Neuronal stem cell (in vitro differentiated cells): ENCODE results near the gene APBB2.

ENCODE experiments used
- DNase-seq: peaks from one replicate; pipeline ENCODE4 v3.0.0-alpha.2; 2013; ENCODE audit warnings: low spot score
- H2AFZ ChIP-seq: one replicate; pipeline ENCODE4 v1.6.1; 2013; ENCODE audit warnings: mild to moderate bottlenecking, low read length, inconsistent platforms
- H2AK5ac ChIP-seq: 2 replicates; pipeline ENCODE4 v1.6.1; 2013; ENCODE audit warnings: low read depth, mild to moderate bottlenecking, inconsistent platforms, low read length, moderate library complexity, mixed read lengths
- H2BK120ac ChIP-seq: 2 replicates; pipeline ENCODE4 v1.6.1; 2013; ENCODE audit warnings: low read depth, mild to moderate bottlenecking, inconsistent platforms, low read length, moderate library complexity, mixed read lengths
- H2BK12ac ChIP-seq: one replicate; pipeline ENCODE4 v1.6.1; 2013; ENCODE audit warnings: low read length, inconsistent platforms
- H2BK15ac ChIP-seq: 2 replicates; pipeline ENCODE4 v1.6.1; 2013; ENCODE audit warnings: mild to moderate bottlenecking, low read length, inconsistent platforms, mixed read lengths
- H2BK5ac ChIP-seq: one replicate; pipeline ENCODE4 v1.6.1; 2013; ENCODE audit warnings: inconsistent platforms, mild to moderate bottlenecking, low read length, moderate library complexity
- H3K14ac ChIP-seq: one replicate; pipeline ENCODE4 v1.6.1; 2013; ENCODE audit warnings: low read length, inconsistent platforms
- H3K18ac ChIP-seq: 2 replicates; pipeline ENCODE4 v1.6.1; 2013; ENCODE audit warnings: low read length, inconsistent platforms
- H3K23ac ChIP-seq: 2 replicates; pipeline ENCODE4 v1.6.1; 2013; ENCODE audit warnings: low read depth, mild to moderate bottlenecking, mixed read lengths, low read length, inconsistent platforms; ENCODE audit not compliant: poor library complexity
- H3K27ac ChIP-seq: replicated peaks from 3 replicates; pipeline ENCODE4 v1.5.1; 2013; ENCODE audit warnings: low read length, inconsistent platforms
- H3K27me3 ChIP-seq, 3 experiments: 2 replicates each; pipeline ENCODE4 v1.6.1; 2013; ENCODE audit warnings: low read length in 3 of 3, mild to moderate bottlenecking in 2 of 3, inconsistent platforms in 1 of 3, low read depth in 1 of 3, mixed read lengths in 1 of 3, moderate library complexity in 1 of 3; ENCODE audit not compliant: control insufficient read depth in 3 of 3, insufficient read depth in 3 of 3
- H3K36me3 ChIP-seq, 2 donors: replicated peaks in 1 of 2; 2 replicates each; pipeline ENCODE4 v1.6.1; 2013; ENCODE audit warnings: low read length in 2 of 2; ENCODE audit not compliant: control insufficient read depth in 2 of 2, insufficient read depth in 2 of 2
- H3K4ac ChIP-seq: 2 replicates; pipeline ENCODE4 v1.6.1; 2013; ENCODE audit warnings: inconsistent platforms, mild to moderate bottlenecking, low read length, moderate library complexity
- H3K4me1 ChIP-seq, 2 donors: 1 replicate in 1 of 2; 2 replicates in 1 of 2; pipeline ENCODE4 v1.6.1; 2013; ENCODE audit warnings: low read length in 2 of 2, low read depth in 1 of 2; ENCODE audit not compliant: control insufficient read depth in 2 of 2, insufficient read depth in 1 of 2
- H3K4me2 ChIP-seq: one replicate; pipeline ENCODE4 v1.6.1; 2013; ENCODE audit warnings: mild to moderate bottlenecking, low read length, inconsistent platforms; ENCODE audit not compliant: insufficient read depth, poor library complexity, severe bottlenecking
- H3K4me3 ChIP-seq, 2 donors: 2 replicates each; pipeline ENCODE4 v1.5.1; 2013; ENCODE audit warnings: low read length in 2 of 2, mild to moderate bottlenecking in 2 of 2, inconsistent platforms in 1 of 2, moderate library complexity in 1 of 2
- H3K79me1 ChIP-seq: one replicate; pipeline ENCODE4 v1.6.1; 2013; ENCODE audit warnings: low read depth, mild to moderate bottlenecking, inconsistent platforms, low read length, moderate library complexity
- H3K9ac ChIP-seq: one replicate; pipeline ENCODE4 v1.6.1; 2013; ENCODE audit warnings: mild to moderate bottlenecking, low read depth, low read length, inconsistent platforms; ENCODE audit not compliant: poor library complexity
- H3K9me3 ChIP-seq, 2 donors: replicated peaks in 1 of 2; 2 replicates each; pipeline versions ENCODE3 to v1.6.1; 2013; ENCODE audit warnings: low read length in 2 of 2, mild to moderate bottlenecking in 2 of 2, inconsistent platforms in 1 of 2, low read depth in 1 of 2, mixed read lengths in 1 of 2, moderate library complexity in 1 of 2; ENCODE audit not compliant: control insufficient read depth in 2 of 2, insufficient read depth in 1 of 2
- H4K8ac ChIP-seq: one replicate; pipeline ENCODE4 v1.6.1; 2013; ENCODE audit warnings: low read depth, mild to moderate bottlenecking, inconsistent platforms, low read length, moderate library complexity
- H4K91ac ChIP-seq: one replicate; pipeline ENCODE4 v1.6.1; 2013; ENCODE audit warnings: low read length, low read depth, mild to moderate bottlenecking, inconsistent platforms; ENCODE audit not compliant: poor library complexity
- whole genome bisulfite sequencing, 2 donors: extraction: QIAGEN DNeasy Blood & Tissue Kit; methylation state at CpG; one replicate each; pipeline ENCODE4 v1.1.7; 2013; ENCODE audit warnings: missing lambda C conversion rate in 2 of 2, mixed read lengths in 1 of 2; ENCODE audit not compliant: insufficient read length in 2 of 2, insufficient replicate concordance in 1 of 2; ENCODE audit errors: extremely low coverage in 2 of 2; 5-methylcytosine and 5-hydroxymethylcytosine counted together

The APBB2 gene

GRCh38 chr4:40788331-40788730 is 426.0 kb downstream of the APBB2 start:
- no peaks in the 10 kb centered on the region for H3K9me3 ChIP-seq
- no peak for DNase-seq
- no peak overlapping the region for H2AK5ac ChIP-seq
- H4K91ac ChIP-seq, result no peak overlapping the region
- H3K4me3 ChIP-seq, result no peak overlapping the region
- no peak overlapping the region for H3K23ac ChIP-seq
- H2BK120ac ChIP-seq, result no peak overlapping the region
- no peak overlapping the region for H2BK12ac ChIP-seq
- no peak overlapping the region for H3K4ac ChIP-seq
- no peak overlapping the region for H3K4me2 ChIP-seq
- no peak overlapping the region for H2BK15ac ChIP-seq
- H3K36me3 ChIP-seq, result no peaks in the 10 kb centered on the region
- no peak overlapping the region for H3K18ac ChIP-seq
- H3K4me1 ChIP-seq, result peaks cover 0 to 2% of the 10 kb centered on the region in 2 donors
- WGBS, 2 donors, result no CpG with 5 or more reads among the region's 2 CpGs
- H2BK5ac ChIP-seq, result no peak overlapping the region
- no peak overlapping the region for H4K8ac ChIP-seq
- H3K14ac ChIP-seq, result no peak overlapping the region
- H3K9ac ChIP-seq, result no peak overlapping the region
- H2AFZ ChIP-seq, result no peak overlapping the region
- no peaks in the 10 kb centered on the region for H3K79me1 ChIP-seq
- peaks cover 0 to 6% (median 0%) of the 10 kb centered on the region in 3 experiments for H3K27me3 ChIP-seq
- H3K27ac ChIP-seq, result no peak overlapping the region

GRCh38 chr4:40785727-40786126 is 428.6 kb downstream of the APBB2 start:
- Histone ChIP-seq H3K4me2 (no peak overlapping the region), H3K18ac (no peak overlapping the region), H2AFZ (no peak overlapping the region), H3K14ac (no peak overlapping the region), H3K79me1 (no peaks in the 10 kb centered on the region), H2BK120ac (no peak overlapping the region), H3K4me1 (peaks cover 0 to 2% of the 10 kb centered on the region in 2 donors), H3K36me3 (no peaks in the 10 kb centered on the region), H2BK12ac (no peak overlapping the region), H3K4ac (no peak overlapping the region), H2AK5ac (no peak overlapping the region), H2BK5ac (no peak overlapping the region), H3K27me3 (peaks cover 0 to 6% (median 0%) of the 10 kb centered on the region in 3 experiments), H2BK15ac (no peak overlapping the region), H3K4me3 (no peak overlapping the region), H4K91ac (no peak overlapping the region), H3K23ac (no peak overlapping the region), H3K9ac (no peak overlapping the region), H3K9me3 (no peaks in the 10 kb centered on the region), H3K27ac (no peak overlapping the region), H4K8ac (no peak overlapping the region)
- no CpG with 5 or more reads among the region's 12 CpGs for WGBS, 2 donors
- no peak for DNase-seq

- DNase-seq, result no peak
- H3K27ac ChIP-seq, result no peak overlapping the region
- no peak overlapping the region for H3K4me2 ChIP-seq
- no peak overlapping the region for H2AFZ ChIP-seq
- H3K9me3 ChIP-seq, result peaks cover 0 to 1% of the 10 kb centered on the region in 2 donors
- H3K4me3 ChIP-seq, result no peak overlapping the region
- H3K79me1 ChIP-seq, result no peaks in the 10 kb centered on the region
- H4K91ac ChIP-seq, result no peak overlapping the region
- H3K23ac ChIP-seq, result no peak overlapping the region
- H4K8ac ChIP-seq, result no peak overlapping the region
- H3K4me1 ChIP-seq, result no peaks in the 10 kb centered on the region
- no peak overlapping the region for H2BK12ac ChIP-seq
- no peak overlapping the region for H2BK5ac ChIP-seq
- H2BK15ac ChIP-seq, result no peak overlapping the region
- no peak overlapping the region for H3K14ac ChIP-seq
- H3K4ac ChIP-seq, result no peak overlapping the region
- peaks cover 0 to 2% of the 10 kb centered on the region in 2 donors for H3K36me3 ChIP-seq
- no peak overlapping the region for H3K9ac ChIP-seq
- no peak overlapping the region for H2AK5ac ChIP-seq
- no CpG with 5 or more reads among the region's 2 CpGs for WGBS, 2 donors
- no peaks in the 10 kb centered on the region for H3K27me3 ChIP-seq
- H2BK120ac ChIP-seq, result no peak overlapping the region
- no peak overlapping the region for H3K18ac ChIP-seq
Measured at GRCh38 chr4:40782876-40783275, 431.5 kb downstream of the APBB2 start.

- no peak overlapping the region for H4K8ac ChIP-seq
- H3K27me3 ChIP-seq, result no peaks in the 10 kb centered on the region
- H3K4me1 ChIP-seq, result no peaks in the 10 kb centered on the region
- H2BK120ac ChIP-seq, result no peak overlapping the region
- H3K14ac ChIP-seq, result no peak overlapping the region
- H4K91ac ChIP-seq, result no peak overlapping the region
- H2BK5ac ChIP-seq, result no peak overlapping the region
- H3K23ac ChIP-seq, result no peak overlapping the region
- H3K4me2 ChIP-seq, result no peak overlapping the region
- H2AK5ac ChIP-seq, result no peak overlapping the region
- no peak overlapping the region for H3K4me3 ChIP-seq
- no peaks in the 10 kb centered on the region for H3K79me1 ChIP-seq
- H2BK12ac ChIP-seq, result no peak overlapping the region
- H3K27ac ChIP-seq, result no peak overlapping the region
- H3K4ac ChIP-seq, result no peak overlapping the region
- H3K9me3 ChIP-seq, result peaks cover 0 to 4% of the 10 kb centered on the region in 2 donors
- no peak for DNase-seq
- no peak overlapping the region for H3K9ac ChIP-seq
- no peak overlapping the region for H2BK15ac ChIP-seq
- peaks cover 0 to 6% of the 10 kb centered on the region in 2 donors for H3K36me3 ChIP-seq
- no CpG with 5 or more reads among the region's 1 CpG for WGBS, 2 donors
- no peak overlapping the region for H3K18ac ChIP-seq
- H2AFZ ChIP-seq, result no peak overlapping the region
Measured at GRCh38 chr4:40778090-40778489, 436.3 kb downstream of the APBB2 start.
